OCI-LY7 (cell line): ENCODE measurements around the gene LRRC66.

Source experiments
- CTCF ChIP-seq: fragments of 200-600 bp; sonication (generic); conservative IDR thresholded peaks from 2 replicates; pipeline ENCODE4 v1.5.1; 2014; ENCODE audit warnings: mild to moderate bottlenecking, antibody characterized with exemption, low read length, moderate library complexity, mixed read lengths
- EZH2phosphoT487 ChIP-seq: fragments of 200-600 bp; sonication (generic); IDR thresholded peaks from 2 replicates; pipeline ENCODE4 v1.6.1; 2018; ENCODE audit warnings: low read depth, borderline replicate concordance, mild to moderate bottlenecking, mixed run types, antibody characterized with exemption, low read length, moderate library complexity, mixed read lengths

- peak; percentile 26; the same call in 1 of the 2 replicates for TF ChIP-seq CTCF
- no peak for TF ChIP-seq EZH2phosphoT487
Measured at GRCh38 chr4:51997647-51998046, 22.5 kb downstream of the LRRC66 start.
